Mucosa of descending colon (tissue), 3 donors: ENCODE data around the gene LGMN. TPM values are rescaled to one million over a fixed set of nuclear protein-coding genes. Genes with fewer than 3 reads are reported as not detected.
A peak's percentile ranks its signal among the peaks of the same experiment; 100 is the strongest.

Experiments
- ATAC-seq: fragments of 200-7000 bp; cut with Tn5 transposase; one replicate; pipeline ENCODE4 v1.9.1; 2020; ENCODE audit warnings: mild to moderate bottlenecking, moderate library complexity
- DNase-seq, 3 donors: peaks; one replicate each; pipeline ENCODE4 v3.0.0-alpha.2; 2020
- H3K36me3 ChIP-seq: fragments of 200-600 bp; one replicate; pipeline ENCODE4 v1.8.0; 2021; ENCODE audit warnings: low read depth, mild to moderate bottlenecking
- H3K4me1 ChIP-seq: fragments of 200-600 bp; one replicate; pipeline ENCODE4 v1.8.0; 2021; ENCODE audit warnings: low read depth, mild to moderate bottlenecking
- H3K4me3 ChIP-seq: fragments of 200-600 bp; one replicate; pipeline ENCODE4 v1.8.0; 2021; ENCODE audit warnings: mild to moderate bottlenecking
- H3K9me3 ChIP-seq: fragments of 200-600 bp; one replicate; pipeline ENCODE4 v1.8.0; 2021; ENCODE audit warnings: mild to moderate bottlenecking
- CTCF ChIP-seq: fragments of 200-600 bp; IDR thresholded peaks from one replicate; pipeline ENCODE4 v1.8.0; 2022; ENCODE audit warnings: antibody characterized with exemption, mild to moderate bottlenecking
- intact Hi-C, 2 donors: fragments of 100-400 bp; cut with DNase I in 1 of 2; cut with micrococcal nuclease in 1 of 2; formaldehyde crosslinking; loops; one replicate each; pipeline versions ENCODE4 v1.11.0 to v1.11.1; 2022; cut with DNase I, micrococcal nuclease
- long read RNA-seq, 2 donors: library from polyadenylated mRNA; unstranded; transcript quantifications; one replicate each; pipeline ENCODE4 v2.0.0, GENCODE V29; 2019 to 2021
- total RNA-seq, 3 donors: library from RNA; stranded (reverse); fragmentation: NEBNext Ultra II Directional in 2 of 3; extraction: Animal tissue kit (Norgen Biotek cat#: 25700) in 2 of 3; gene quantifications; one replicate each; pipeline versions ENCODE4 v1.2.1 to v1.2.4, GENCODE V29; 2021 to 2023
- donor health status: DM: no; HTN: no; CAD: no; lungs with moderate emphysema.
- donor health status: DM: no; HTN: no; CAD: no.
- donor health status: DM: no; HTN: yes; CAD: no.

LGMN gene
- total RNA-seq, result 100 to 1,000 TPM in 1 of 3 donors, 10 to 100 TPM in 2; 86.8 to 103 (median 94.3) TPM
- long read RNA-seq, donor 1, transcript LGMN-201 (14 exons, 2,055 nt), result major isoform, 48 of 59 reads
- long read RNA-seq, donor 1, partial matches to known transcripts, result 3 of 59 reads
- long read RNA-seq, donor 1, other reads (novel, unspliced or antisense), result 5 of 59 reads
- long read RNA-seq, donor 2, transcript LGMN-201 (14 exons, 2,055 nt), result major isoform, 36 of 51 reads
- long read RNA-seq, donor 2, partial matches to known transcripts, result 6 of 51 reads
- long read RNA-seq, donor 2, other reads (novel, unspliced or antisense), result 5 of 51 reads

GRCh38 chr14:92748259-92749016 lies at the start of gene LGMN:
TSS of gene LGMN (minus strand) at chr14:92748627. CDS start at chr14:92732786, 15,841 bp downstream.
- TF ChIP-seq CTCF, result no peak
- no peaks in the 10 kb centered on the region for H3K36me3 ChIP-seq
- intact Hi-C loops, result no loop called here
- no peaks in the 10 kb centered on the region for H3K9me3 ChIP-seq
- H3K4me1 ChIP-seq, result peaks cover 5% of the 10 kb centered on the region
- peak; percentile 99 for ATAC-seq
- DNase-seq, result peak; percentile 95 to 96 (median 96)
- peak within 1 kb of the TSS; percentile 46 for H3K4me3 ChIP-seq

- intact Hi-C loops, result no loop called here
- Histone ChIP-seq H3K4me3 (peak overlapping the region; percentile 72), H3K36me3 (peaks cover 4% of the 10 kb centered on the region), H3K9me3 (peaks cover 5% of the 10 kb centered on the region), H3K4me1 (peaks cover 14% of the 10 kb centered on the region)
- DNase-seq, result peak in 2 of 3 donors; percentile 41 to 52
- ATAC-seq, result no peak
- TF ChIP-seq CTCF, result no peak
These were observed 46.5 kb upstream of the LGMN start for GRCh38 chr14:92794961-92795360.

DNA sequence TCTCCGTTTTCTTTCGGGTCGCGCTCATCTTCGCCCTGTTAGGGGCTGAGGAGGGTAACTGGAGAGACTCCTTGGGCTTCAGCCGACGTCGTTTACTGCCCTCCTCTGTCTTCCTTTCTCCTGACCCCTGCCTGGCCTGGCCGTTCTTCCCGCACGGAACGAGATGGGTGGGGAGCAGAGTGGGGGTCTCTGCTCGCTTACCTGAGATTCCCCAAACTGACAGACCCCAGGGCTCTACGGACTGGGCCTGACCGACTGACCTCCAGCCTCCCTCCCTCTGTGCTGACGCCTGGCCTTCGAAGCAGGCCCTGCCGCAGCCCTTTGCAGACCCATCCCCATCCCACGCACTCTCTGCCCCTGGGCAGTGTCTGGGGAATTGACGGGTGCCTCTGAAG lies 46.1 kb upstream of the LGMN start:
- TF ChIP-seq CTCF, result no peak
- peak; percentile 6 for ATAC-seq
- intact Hi-C loops, result no loop called here

DNA sequence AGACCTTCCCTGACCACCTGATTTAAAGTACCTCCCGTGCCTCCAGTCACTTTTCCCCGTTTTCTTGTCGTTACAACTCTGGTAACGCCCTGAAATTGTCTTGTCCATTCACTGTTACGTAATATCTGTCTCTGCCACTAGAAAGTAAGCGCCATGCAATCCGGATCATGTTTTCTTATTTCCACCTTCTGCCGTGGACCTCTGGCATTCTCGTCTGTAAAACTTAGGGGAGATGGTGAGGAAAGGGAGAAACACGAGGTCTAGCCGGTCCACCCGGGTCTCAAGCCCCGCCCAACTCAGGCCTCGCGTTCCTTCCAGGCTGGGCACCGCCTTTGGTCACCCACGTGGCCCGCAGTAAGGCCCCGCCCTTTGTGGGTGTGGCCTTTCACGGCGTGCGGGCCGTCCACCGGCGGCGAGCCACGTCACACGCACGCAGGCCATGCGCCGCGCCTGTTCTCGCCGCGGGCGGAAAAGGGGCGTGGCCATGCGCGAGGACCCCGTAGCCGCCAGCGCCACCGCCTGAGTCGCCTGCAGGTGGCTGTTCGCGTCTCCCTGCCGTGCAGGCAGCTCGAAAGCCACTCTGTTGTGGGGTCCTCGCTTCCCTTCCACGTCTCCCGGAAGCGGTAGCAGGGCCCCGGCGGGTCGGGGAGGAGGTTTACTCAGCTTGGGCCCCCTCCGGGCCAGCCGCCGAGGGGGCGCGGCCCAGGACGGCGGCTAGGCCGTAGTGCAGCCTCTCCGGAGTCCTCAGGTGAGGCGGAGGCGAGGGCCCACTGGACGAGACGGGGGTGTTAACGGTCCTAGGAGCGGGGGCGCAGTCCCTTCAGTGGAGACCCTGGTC lies 45.5 kb upstream of the LGMN start, which contains the start of gene GOLGA5:
Gene GOLGA5 (plus strand): TSS at position 597 of the 838 bp plus-strand sequence. CDS start 3,133 bp downstream, outside the sequence.
- peak; percentile 98 for ATAC-seq
- intact Hi-C loops, result no loop called here
- peaks cover 11% of the 10 kb centered on the region for H3K4me1 ChIP-seq

More for the DNA sequence above, 46.1 kb upstream of the LGMN start:
- Histone ChIP-seq H3K4me1 (peaks cover 11% of the 10 kb centered on the region), H3K9me3 (peaks cover 9% of the 10 kb centered on the region), H3K36me3 (peaks cover 4% of the 10 kb centered on the region), H3K4me3 (peak overlapping the region; percentile 72)
- no peak for DNase-seq

More for the DNA sequence above, 45.5 kb upstream of the LGMN start, which contains the start of gene GOLGA5:
- TF ChIP-seq CTCF, result peak; percentile 7
- Histone ChIP-seq H3K4me3 (peak within 1 kb of the TSS; percentile 72), H3K9me3 (peaks cover 15% of the 10 kb centered on the region), H3K36me3 (peaks cover 4% of the 10 kb centered on the region)
- peak; percentile 99 for DNase-seq
